Measurements from ENCODE around the gene ANO2. TPM values are rescaled to one million over a fixed set of nuclear protein-coding genes. Genes with fewer than 3 reads are reported as not detected.

Gene ANO2
- total RNA-seq, 2 donors from 2014 or later: 0.89 TPM; not detected in 1

DNA sequence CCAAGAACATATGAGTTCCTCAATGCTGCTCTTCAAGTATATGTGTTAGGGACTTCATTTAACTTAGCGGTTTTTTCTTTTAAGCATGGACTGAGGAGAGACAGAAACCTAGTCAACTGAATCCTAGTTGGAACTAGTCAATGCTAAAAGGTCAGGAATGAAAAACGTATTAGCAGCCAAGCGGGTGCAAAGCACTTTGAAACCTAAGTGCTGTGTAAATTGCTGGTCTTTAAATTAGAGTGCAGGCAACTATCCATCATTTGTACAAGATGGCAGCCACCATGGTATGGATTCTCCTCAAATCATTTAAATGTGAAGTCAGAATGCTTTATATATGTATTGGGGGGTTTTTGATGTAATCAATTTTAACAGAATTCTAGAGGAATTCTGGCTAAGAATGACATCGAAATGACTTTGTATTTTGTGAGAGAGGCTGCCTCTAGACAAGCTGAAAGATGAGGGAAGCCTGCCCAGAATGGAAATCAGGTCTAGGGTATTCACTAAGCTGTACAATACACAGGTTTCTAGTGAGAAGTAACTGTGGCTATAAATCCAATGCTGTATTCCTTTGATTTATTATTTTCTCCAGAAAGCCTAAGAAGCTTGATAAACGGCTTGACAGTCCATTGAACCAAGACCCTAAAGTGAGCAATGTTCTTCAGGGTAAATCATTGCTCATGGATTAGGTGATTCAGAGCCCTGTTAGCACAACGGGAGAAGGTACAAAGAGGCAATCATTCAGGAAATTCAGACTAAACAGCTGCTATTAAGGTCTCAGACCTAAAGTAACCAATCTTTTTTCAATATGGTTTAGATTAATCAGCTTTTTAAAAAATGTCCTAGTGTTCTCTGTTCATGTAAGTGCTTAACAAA, 198.8 kb downstream of the ANO2 start:
- no peak for ATAC-seq
- no peak for DNase-seq
- Mint-ChIP-seq H3K4me3 (no peak overlapping the region), H3K4me1 (no peaks in the 10 kb centered on the region), H3K27me3 (peaks cover 23% of the 10 kb centered on the region), H3K36me3 (ENCODE audit: low read depth) (no peaks in the 10 kb centered on the region), H3K27ac (no peak overlapping the region)
- no peaks in the 10 kb centered on the region for H3K9me3 ChIP-seq (ENCODE audit: control insufficient read depth, low read length, poor library complexity, severe bottlenecking)

DNA sequence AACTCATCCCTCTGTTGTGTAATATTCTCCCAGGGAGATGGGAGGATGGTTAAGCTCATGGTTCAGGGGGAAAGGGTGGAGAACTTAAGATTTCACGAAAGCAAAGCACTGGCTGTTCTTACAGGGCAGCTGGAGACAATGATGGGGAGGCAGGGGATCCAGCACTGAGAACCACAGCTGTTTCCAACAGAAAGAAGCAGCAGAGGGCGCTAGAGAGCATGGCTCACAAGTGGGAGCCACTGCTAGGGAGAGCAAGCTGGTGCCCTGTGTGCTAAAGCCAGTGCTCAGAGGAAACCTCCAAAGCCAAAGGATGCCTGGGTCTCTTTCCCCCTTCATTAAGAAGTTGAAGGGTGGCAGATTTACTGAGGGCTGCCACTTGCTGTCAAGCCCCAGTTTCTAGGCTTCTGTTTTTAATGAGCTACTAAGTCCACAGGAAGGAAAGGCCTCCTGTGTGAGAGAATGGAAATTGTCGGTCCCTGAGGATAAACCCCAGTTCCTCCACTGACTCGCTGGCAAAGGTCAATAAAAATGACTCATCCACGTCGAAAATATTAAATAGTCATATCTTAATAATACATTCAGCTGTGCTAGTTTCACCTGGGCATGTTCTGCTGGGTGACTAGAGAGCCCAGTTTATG, 199.7 kb downstream of the ANO2 start:
- no peak for ATAC-seq
- H3K4me1 Mint-ChIP-seq: no peaks in the 10 kb centered on the region
- H3K4me3 Mint-ChIP-seq: no peak overlapping the region

GRCh38 chr12:5742258-5742657, 202.8 kb downstream of the ANO2 start:
- no peak overlapping the region for H3K27ac Mint-ChIP-seq
- peaks cover 3% of the 10 kb centered on the region for H3K4me1 Mint-ChIP-seq
- no peak overlapping the region for H3K4me3 Mint-ChIP-seq
- ATAC-seq (no peak), DNase-seq (no peak)
- H3K27me3 Mint-ChIP-seq: peaks cover 35% of the 10 kb centered on the region
- no peaks in the 10 kb centered on the region for H3K36me3 Mint-ChIP-seq (ENCODE audit: low read depth)
- H3K9me3 ChIP-seq (ENCODE audit: control insufficient read depth, low read length, poor library complexity, severe bottlenecking): no peaks in the 10 kb centered on the region

More for the DNA sequence above, 199.7 kb downstream of the ANO2 start:
- peaks cover 23% of the 10 kb centered on the region for H3K27me3 Mint-ChIP-seq
- no peak overlapping the region for H3K27ac Mint-ChIP-seq
- no peaks in the 10 kb centered on the region for H3K36me3 Mint-ChIP-seq (ENCODE audit: low read depth)
- peak in 1 of 3 donors; percentile 8 for DNase-seq
- H3K9me3 ChIP-seq (ENCODE audit: control insufficient read depth, low read length, poor library complexity, severe bottlenecking): no peaks in the 10 kb centered on the region

DNA sequence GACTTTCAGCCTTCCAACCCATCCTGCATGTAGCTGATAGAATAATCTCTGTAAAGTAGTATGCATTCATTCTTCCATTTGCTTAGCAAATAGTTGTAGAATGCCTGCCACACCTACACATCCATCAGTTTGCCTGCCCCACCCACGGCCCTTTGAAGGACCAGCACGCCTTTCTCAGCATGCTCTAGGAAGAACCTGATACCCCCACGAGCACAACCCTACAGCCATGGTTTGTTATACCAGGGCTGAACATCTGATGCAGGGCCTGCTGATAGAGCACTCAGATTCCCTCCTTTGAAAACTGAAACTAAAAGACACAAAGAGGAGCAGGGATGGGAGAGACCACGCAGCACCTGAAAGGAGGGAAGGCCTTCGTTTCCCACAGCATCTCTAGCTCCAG, 205.1 kb downstream of the ANO2 start:
- no peaks in the 10 kb centered on the region for H3K36me3 Mint-ChIP-seq (ENCODE audit: low read depth)
- no peak overlapping the region for H3K4me3 Mint-ChIP-seq
- H3K27ac Mint-ChIP-seq: no peak overlapping the region
- H3K9me3 ChIP-seq (ENCODE audit: control insufficient read depth, low read length, poor library complexity, severe bottlenecking): no peaks in the 10 kb centered on the region
- peaks cover 49% of the 10 kb centered on the region for H3K27me3 Mint-ChIP-seq
- peaks cover 3% of the 10 kb centered on the region for H3K4me1 Mint-ChIP-seq
- DNase-seq (no peak), ATAC-seq (no peak)

DNA sequence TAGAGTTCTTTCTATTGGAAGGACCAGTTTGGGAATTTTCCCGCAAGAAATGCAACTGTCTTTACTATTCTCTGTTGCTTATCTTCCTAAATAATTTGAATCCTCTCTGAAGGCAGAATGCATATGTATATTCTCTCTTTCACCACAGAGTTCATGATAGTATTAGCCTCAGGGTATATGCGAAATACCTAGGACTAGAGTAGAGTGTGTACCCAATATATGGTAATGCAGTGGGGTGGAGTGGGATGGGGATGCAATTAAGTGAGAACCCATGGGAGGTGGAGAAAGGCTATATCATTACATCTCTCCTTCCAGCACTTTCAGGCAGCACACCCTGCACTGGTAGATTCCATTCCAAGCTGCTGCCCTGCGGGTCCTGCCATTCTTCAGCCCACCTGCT, 207.3 kb downstream of the ANO2 start:
- no peaks in the 10 kb centered on the region for H3K9me3 ChIP-seq (ENCODE audit: control insufficient read depth, low read length, poor library complexity, severe bottlenecking)
- H3K27me3 Mint-ChIP-seq: peaks cover 38% of the 10 kb centered on the region
- H3K4me3 Mint-ChIP-seq: no peak overlapping the region
- H3K27ac Mint-ChIP-seq: no peak overlapping the region
- H3K4me1 Mint-ChIP-seq: peaks cover 3% of the 10 kb centered on the region
- H3K36me3 Mint-ChIP-seq (ENCODE audit: low read depth): no peaks in the 10 kb centered on the region
- ATAC-seq: no peak
- DNase-seq: no peak

DNA sequence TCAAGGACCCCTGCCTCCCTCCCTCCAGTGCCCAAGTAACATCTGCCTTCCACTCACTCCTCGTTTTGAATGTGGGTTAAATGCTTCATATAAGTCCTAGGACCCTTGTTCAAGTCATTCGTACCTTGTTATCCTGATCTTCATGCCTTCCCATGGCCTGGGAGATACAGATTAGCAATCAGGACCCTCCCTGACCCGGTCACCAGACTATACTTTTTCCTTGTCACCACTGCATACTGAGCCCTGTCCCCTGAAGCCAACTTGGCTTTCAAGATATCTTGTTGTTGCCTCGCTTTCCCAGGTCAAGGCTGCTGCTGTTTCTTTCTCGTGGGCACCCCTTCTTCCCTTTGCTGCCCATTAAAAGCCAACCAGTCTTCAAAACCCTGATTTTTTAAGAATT, 208.5 kb downstream of the ANO2 start:
- Mint-ChIP-seq H3K4me3 (no peak overlapping the region), H3K36me3 (ENCODE audit: low read depth) (no peaks in the 10 kb centered on the region), H3K27me3 (peaks cover 29% of the 10 kb centered on the region), H3K27ac (no peak overlapping the region), H3K4me1 (peaks cover 3% of the 10 kb centered on the region)
- H3K9me3 ChIP-seq (ENCODE audit: control insufficient read depth, low read length, poor library complexity, severe bottlenecking): no peaks in the 10 kb centered on the region
- ATAC-seq (no peak), DNase-seq (no peak)

- peaks cover 3% of the 10 kb centered on the region for H3K4me1 Mint-ChIP-seq
- DNase-seq: no peak
- H3K27ac Mint-ChIP-seq: no peak overlapping the region
- no peaks in the 10 kb centered on the region for H3K9me3 ChIP-seq (ENCODE audit: control insufficient read depth, low read length, poor library complexity, severe bottlenecking)
- ATAC-seq: no peak
- H3K27me3 Mint-ChIP-seq: peaks cover 26% of the 10 kb centered on the region
- no peak overlapping the region for H3K4me3 Mint-ChIP-seq
- no peaks in the 10 kb centered on the region for H3K36me3 Mint-ChIP-seq (ENCODE audit: low read depth)
Measured at GRCh38 chr12:5736016-5736415, 209.0 kb downstream of the ANO2 start.

DNA sequence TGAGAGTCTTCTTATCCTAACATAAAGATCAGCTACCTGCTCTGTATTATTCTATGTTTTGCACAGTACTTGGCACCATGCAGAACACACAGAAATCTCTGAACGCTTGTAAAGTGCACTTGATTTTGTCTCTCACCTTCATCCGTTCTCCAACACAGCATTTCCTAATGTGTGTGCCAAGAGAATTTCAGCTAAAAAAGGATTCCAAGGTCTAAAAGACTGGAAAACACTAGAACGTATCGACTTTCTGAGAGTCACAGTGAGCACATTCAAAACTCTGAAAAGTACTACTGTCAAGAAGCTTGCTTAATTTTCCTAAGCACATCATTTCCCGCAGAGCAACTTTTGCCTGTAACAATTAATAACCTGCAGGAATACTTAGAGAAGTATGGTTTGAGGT, 211.1 kb downstream of the ANO2 start:
- peaks cover 17% of the 10 kb centered on the region for H3K27me3 Mint-ChIP-seq
- DNase-seq: no peak
- no peak overlapping the region for H3K27ac Mint-ChIP-seq
- no peak overlapping the region for H3K4me3 Mint-ChIP-seq
- H3K36me3 Mint-ChIP-seq (ENCODE audit: low read depth): no peaks in the 10 kb centered on the region
- ATAC-seq: no peak
- no peaks in the 10 kb centered on the region for H3K4me1 Mint-ChIP-seq
- H3K9me3 ChIP-seq (ENCODE audit: control insufficient read depth, low read length, poor library complexity, severe bottlenecking): no peaks in the 10 kb centered on the region

DNA sequence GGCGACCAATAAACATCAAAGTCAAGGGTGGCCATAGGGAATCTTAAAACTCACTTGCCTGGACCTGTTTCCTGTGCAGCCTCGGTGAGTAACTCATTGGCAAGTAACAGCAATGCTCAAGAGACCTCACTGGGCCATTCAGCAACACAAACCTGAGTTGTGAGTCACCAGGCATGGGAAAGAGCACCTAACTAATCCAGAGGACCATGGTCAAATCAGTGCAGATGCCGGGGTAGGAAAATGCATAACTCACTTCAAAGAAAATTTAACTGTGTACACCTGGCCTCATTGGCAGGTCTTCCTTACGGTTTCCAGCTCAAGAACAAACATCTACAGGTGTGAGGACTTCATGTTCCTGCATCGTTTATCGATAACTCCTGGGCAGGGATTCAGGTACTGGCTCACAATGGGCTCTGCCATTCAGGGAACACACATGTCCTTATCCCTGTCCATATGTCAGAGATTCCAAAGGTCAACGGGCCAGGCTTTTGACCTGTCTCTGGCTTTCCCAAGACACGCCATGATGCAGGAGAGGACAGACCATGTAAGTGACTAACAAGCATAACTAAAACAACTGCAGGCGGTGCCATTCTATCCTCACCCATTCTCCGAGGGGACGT, 211.8 kb downstream of the ANO2 start:
- Mint-ChIP-seq H3K4me1 (no peaks in the 10 kb centered on the region), H3K27me3 (peaks cover 15% of the 10 kb centered on the region), H3K27ac (no peak overlapping the region), H3K4me3 (no peak overlapping the region), H3K36me3 (ENCODE audit: low read depth) (no peaks in the 10 kb centered on the region)
- no peak for ATAC-seq
- no peak for DNase-seq
- H3K9me3 ChIP-seq (ENCODE audit: control insufficient read depth, low read length, poor library complexity, severe bottlenecking): no peaks in the 10 kb centered on the region

GRCh38 chr12:5730962-5731361, 214.1 kb downstream of the ANO2 start:
- H3K4me3 Mint-ChIP-seq: no peak overlapping the region
- DNase-seq: no peak
- peaks cover 14% of the 10 kb centered on the region for H3K27me3 Mint-ChIP-seq
- no peaks in the 10 kb centered on the region for H3K4me1 Mint-ChIP-seq
- H3K36me3 Mint-ChIP-seq (ENCODE audit: low read depth): no peaks in the 10 kb centered on the region
- no peak for ATAC-seq
- no peaks in the 10 kb centered on the region for H3K9me3 ChIP-seq (ENCODE audit: control insufficient read depth, low read length, poor library complexity, severe bottlenecking)
- H3K27ac Mint-ChIP-seq: no peak overlapping the region

- ATAC-seq (no peak), DNase-seq (no peak)
- H3K4me1 Mint-ChIP-seq: no peaks in the 10 kb centered on the region
- H3K4me3 Mint-ChIP-seq: no peak overlapping the region
- H3K27me3 Mint-ChIP-seq: peaks cover 32% of the 10 kb centered on the region
- peaks cover 2% of the 10 kb centered on the region for H3K36me3 Mint-ChIP-seq (ENCODE audit: low read depth)
- H3K9me3 ChIP-seq (ENCODE audit: control insufficient read depth, low read length, poor library complexity, severe bottlenecking): no peaks in the 10 kb centered on the region
- H3K27ac Mint-ChIP-seq: no peak overlapping the region
Measured at GRCh38 chr12:5723711-5724252, 221.3 kb downstream of the ANO2 start.

DNA sequence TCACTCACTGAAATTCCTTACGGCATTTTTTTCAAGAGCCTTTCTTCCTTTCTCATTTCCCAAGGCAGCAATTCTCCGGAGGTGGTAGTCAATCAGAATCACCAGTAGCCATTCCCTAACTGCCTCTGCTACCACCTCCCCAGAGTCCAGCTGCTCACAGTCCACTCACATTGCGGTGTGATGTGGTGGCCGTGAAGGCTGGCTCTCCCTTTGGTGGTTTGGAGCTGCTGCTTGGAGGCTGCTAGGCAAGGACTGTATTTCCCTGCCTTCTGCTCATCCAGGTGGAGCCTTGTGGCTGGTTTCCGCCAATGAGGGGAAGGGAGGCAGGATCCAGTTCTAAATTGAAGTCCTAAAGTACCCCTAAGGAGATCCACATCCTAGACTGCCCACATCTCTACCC, 222.0 kb downstream of the ANO2 start:
- H3K9me3 ChIP-seq (ENCODE audit: control insufficient read depth, low read length, poor library complexity, severe bottlenecking): no peaks in the 10 kb centered on the region
- Mint-ChIP-seq H3K36me3 (ENCODE audit: low read depth) (peaks cover 2% of the 10 kb centered on the region), H3K4me3 (no peak overlapping the region), H3K4me1 (no peaks in the 10 kb centered on the region), H3K27ac (no peak overlapping the region), H3K27me3 (peaks cover 38% of the 10 kb centered on the region)
- ATAC-seq (no peak), DNase-seq (no peak)

GRCh38 chr12:5720381-5721005, 224.6 kb downstream of the ANO2 start:
- no peak for ATAC-seq
- H3K9me3 ChIP-seq (ENCODE audit: control insufficient read depth, low read length, poor library complexity, severe bottlenecking): no peaks in the 10 kb centered on the region
- Mint-ChIP-seq H3K27ac (no peak overlapping the region), H3K4me1 (no peaks in the 10 kb centered on the region), H3K27me3 (peaks cover 30% of the 10 kb centered on the region), H3K36me3 (ENCODE audit: low read depth) (peaks cover 2% of the 10 kb centered on the region), H3K4me3 (no peak overlapping the region)
- no peak for DNase-seq

Measured in T-helper 17 cell (primary cell).